ENCODE measurements around the gene HLA-DRB1.
"Not testable (repeated sequence)": the region's sequence is repeated elsewhere in the genome, so short reads cannot be mapped to it uniquely, and the experiment has no call there.

HLA-DRB1 gene

DNA sequence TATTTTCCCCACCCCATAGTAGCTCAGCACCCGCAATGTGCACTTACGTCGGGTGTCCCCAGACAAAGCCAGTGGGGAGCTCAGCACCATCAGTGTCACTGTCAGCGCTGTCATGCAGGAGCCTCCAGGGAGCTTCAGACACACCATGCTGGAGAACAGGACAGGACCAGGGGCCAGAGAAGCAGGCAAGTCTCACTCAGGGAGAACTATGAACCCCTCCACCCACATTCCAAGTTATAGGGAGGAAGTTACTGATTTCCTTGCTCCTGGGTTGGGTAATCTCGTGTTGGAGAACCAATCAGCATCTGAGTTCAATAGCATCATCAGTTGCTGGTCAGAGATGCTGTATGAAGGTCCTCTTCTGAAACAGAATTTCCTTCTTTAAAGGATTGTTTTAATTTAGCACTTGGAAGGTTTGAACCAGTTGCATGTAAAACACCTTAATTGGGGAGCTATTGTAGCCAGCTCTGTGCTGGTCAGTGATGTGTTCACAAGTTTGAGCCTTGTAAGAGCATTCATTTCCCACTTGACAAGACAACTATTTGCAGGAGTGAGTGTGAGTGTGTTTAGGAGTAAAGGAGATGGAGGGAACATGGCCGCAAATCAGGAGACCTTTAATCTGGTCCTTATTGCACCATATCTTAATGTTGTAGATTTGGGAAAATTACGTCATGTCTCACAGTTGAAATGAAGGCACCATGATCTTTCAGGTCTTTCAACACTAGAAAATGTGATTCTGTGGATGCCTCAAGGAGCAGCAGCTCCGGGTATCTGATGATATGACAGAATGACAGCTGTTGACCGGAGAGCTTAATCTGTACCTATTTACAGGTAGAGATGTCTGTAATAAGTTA is at the start of gene HLA-DRB1:
Gene HLA-DRB1, minus strand, starts transcription at position 253 of the 854 bp plus-strand sequence. Its CDS starts 106 bp downstream, at position 147.
- Histone ChIP-seq H3K9ac (ENCODE audit: low read length) (no peak within 1 kb of the TSS), H3K4me1 (ENCODE audit: control insufficient read depth, insufficient read depth, low read length) (no peaks in the 10 kb centered on the region), H3K4me3 (ENCODE audit: low read length) (peak within 1 kb of the TSS; percentile 44), H3K36me3 (ENCODE audit: control insufficient read depth, insufficient read depth, low read length) (no peaks in the 10 kb centered on the region), H3K27me3 (ENCODE audit: control insufficient read depth, insufficient read depth, low read length) (no peaks in the 10 kb centered on the region), H3K27ac (ENCODE audit: low read depth, low read length) (no peak within 1 kb of the TSS)

DNA sequence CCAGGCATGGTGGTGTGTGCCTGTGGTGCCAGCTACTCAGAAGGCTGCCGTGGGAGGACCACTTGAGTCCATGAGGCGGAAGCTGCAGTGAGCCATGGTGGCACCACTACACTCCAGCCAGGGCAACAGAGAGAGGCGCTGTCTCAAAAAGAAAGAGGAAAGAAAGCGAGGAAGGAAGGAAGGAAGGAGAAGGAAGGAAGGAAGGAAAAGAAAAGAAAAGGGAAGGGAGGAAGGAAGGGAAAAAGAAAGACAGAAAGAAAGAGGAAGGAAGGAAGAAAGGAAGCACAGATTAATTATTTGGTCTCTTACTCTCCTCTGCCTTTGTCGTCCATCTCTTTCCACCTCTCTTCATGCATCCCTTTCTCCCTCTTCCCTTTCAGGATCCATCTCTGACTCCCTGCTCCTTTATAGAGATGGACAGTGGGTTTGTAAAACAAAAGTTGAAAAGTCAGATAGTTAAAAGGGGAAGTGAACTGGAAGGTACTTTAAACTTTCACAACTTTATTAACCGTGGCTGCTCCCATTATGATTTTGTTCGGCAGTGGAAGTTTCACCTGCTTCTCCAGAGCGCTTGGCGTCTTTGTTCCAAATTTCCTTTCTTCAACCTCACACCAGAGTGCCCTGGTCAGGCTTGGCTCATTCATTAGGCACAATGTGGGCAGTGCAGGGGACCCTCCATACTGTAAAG is 49.0 kb upstream of the HLA-DRB1 start:
- H3K4me3 ChIP-seq (ENCODE audit: low read length): no peak overlapping the region
- H3K27ac ChIP-seq (ENCODE audit: low read depth, low read length): no peak overlapping the region
- H3K9ac ChIP-seq (ENCODE audit: low read length): no peak overlapping the region
- no peaks in the 10 kb centered on the region for H3K36me3 ChIP-seq (ENCODE audit: control insufficient read depth, insufficient read depth, low read length)
- no peaks in the 10 kb centered on the region for H3K27me3 ChIP-seq (ENCODE audit: control insufficient read depth, insufficient read depth, low read length)
- no peaks in the 10 kb centered on the region for H3K4me1 ChIP-seq (ENCODE audit: control insufficient read depth, insufficient read depth, low read length)

DNA sequence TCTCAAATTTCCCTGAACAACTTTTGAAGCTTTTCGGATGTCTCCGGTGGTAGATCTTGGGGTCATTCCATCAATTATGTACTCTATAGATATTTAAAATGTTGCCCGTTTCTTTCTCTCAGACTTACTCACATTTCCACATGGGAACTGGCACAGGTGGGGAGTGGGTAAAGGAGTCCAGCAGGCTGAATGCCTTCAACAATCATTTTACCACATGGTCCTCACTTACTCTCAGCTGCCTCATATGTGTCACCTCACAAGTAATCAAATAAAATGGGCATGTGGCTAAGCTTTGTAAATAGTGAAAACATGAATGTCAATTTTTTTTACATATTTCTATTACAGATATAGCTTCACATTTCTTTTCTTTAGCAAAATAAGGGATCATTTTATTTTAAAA is 48.2 kb upstream of the HLA-DRB1 start:
- H3K36me3 ChIP-seq (ENCODE audit: control insufficient read depth, insufficient read depth, low read length): no peaks in the 10 kb centered on the region
- no peak overlapping the region for H3K4me3 ChIP-seq (ENCODE audit: low read length)
- no peaks in the 10 kb centered on the region for H3K27me3 ChIP-seq (ENCODE audit: control insufficient read depth, insufficient read depth, low read length)
- H3K27ac ChIP-seq (ENCODE audit: low read depth, low read length): no peak overlapping the region
- no peak overlapping the region for H3K9ac ChIP-seq (ENCODE audit: low read length)
- H3K4me1 ChIP-seq (ENCODE audit: control insufficient read depth, insufficient read depth, low read length): no peaks in the 10 kb centered on the region

DNA sequence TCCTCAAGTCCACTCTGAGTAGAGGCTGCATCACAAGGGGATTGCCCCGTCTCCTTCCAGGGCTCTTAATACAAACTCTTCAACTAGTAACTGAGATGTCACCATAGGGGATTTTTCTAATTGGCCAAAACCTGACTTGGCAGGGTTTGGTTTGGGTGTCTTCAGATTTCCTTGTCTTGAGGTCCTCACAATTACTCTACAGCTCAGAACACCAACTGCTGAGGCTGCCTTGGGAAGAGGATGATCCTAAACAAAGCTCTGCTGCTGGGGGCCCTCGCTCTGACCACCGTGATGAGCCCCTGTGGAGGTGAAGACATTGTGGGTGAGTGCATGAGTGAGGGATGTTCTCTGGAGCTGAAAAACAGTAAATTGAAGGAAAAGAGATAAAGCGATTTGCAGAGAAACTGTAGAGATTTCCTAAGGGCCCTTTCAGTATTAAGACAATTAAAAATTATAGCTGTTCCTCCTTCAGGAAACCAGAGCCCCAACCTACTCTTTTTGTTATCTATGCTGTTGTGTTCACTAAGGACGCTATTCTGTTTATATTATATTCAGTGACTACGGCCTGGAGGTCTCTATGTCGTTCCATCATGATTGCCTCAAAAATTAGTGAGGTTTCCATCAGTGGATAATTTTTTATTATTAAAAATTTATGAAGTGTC is 47.7 kb upstream of the HLA-DRB1 start, which contains the start of gene HLA-DQA1:
Gene HLA-DQA1, plus strand, starts transcription at position 188 of the 662 bp plus-strand sequence. Its CDS starts 53 bp downstream, at position 241.
- Histone ChIP-seq H3K9ac (ENCODE audit: low read length) (no peak within 1 kb of the TSS), H3K4me3 (ENCODE audit: low read length) (no peak within 1 kb of the TSS), H3K36me3 (ENCODE audit: control insufficient read depth, insufficient read depth, low read length) (no peaks in the 10 kb centered on the region), H3K27ac (ENCODE audit: low read depth, low read length) (no peak within 1 kb of the TSS), H3K4me1 (ENCODE audit: control insufficient read depth, insufficient read depth, low read length) (no peaks in the 10 kb centered on the region), H3K27me3 (ENCODE audit: control insufficient read depth, insufficient read depth, low read length) (no peaks in the 10 kb centered on the region)

DNA sequence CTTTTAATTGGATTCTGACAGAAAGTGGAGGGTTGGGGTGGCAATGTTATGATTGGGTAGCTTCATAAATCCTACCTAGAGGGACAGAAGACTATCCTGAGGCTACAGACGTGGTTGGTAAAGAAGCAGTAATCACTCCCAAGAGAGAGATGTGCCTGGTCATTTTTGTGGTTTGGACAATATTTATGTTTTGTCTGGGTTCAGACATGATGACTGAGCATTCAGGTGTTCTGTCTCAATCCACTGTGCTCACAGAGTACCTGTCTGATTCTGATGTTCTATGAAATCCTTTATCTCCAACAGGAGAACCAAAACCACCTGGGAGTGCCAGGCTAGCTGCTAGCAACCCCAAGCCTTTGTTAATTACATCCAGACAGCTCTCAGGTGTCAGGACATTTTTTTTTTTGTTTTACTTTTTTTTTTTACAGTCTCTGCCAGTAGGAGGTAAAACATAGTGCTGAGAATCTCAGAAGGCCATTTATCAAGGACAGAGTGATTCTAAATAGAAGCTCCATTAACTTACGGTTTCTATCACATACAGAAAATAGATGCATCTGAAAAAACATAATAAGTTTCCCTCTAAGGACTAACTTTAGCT is 46.0 kb upstream of the HLA-DRB1 start:
- Histone ChIP-seq H3K27ac (ENCODE audit: low read depth, low read length) (no peak overlapping the region), H3K4me1 (ENCODE audit: control insufficient read depth, insufficient read depth, low read length) (no peaks in the 10 kb centered on the region), H3K9ac (ENCODE audit: low read length) (no peak overlapping the region), H3K36me3 (ENCODE audit: control insufficient read depth, insufficient read depth, low read length) (no peaks in the 10 kb centered on the region), H3K4me3 (ENCODE audit: low read length) (no peak overlapping the region), H3K27me3 (ENCODE audit: control insufficient read depth, insufficient read depth, low read length) (no peaks in the 10 kb centered on the region)

DNA sequence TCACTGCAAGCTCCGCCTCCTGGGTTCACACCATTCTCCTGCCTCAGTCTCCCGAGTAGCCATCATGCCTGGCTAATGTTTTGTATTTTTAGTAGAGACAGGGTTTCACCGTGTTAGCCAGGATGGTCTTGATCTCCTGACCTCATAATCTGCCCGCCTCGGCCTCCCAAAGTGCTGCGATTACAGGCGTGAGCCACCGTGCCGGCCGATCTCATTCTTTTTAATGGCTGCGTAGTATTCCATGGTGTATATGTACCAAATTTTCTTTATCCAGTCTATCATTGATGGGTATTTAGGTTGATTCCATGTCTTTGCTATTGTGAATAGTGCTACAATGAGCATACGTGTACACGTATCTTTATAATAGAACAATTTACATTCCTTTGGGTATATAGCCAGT is 40.1 kb upstream of the HLA-DRB1 start:
- H3K36me3 ChIP-seq (ENCODE audit: control insufficient read depth, insufficient read depth, low read length); H3K4me1 ChIP-seq (ENCODE audit: control insufficient read depth, insufficient read depth, low read length); H3K27ac ChIP-seq (ENCODE audit: low read depth, low read length); H3K4me3 ChIP-seq (ENCODE audit: low read length); H3K9ac ChIP-seq (ENCODE audit: low read length); H3K27me3 ChIP-seq (ENCODE audit: control insufficient read depth, insufficient read depth, low read length): not testable (repeated sequence)

DNA sequence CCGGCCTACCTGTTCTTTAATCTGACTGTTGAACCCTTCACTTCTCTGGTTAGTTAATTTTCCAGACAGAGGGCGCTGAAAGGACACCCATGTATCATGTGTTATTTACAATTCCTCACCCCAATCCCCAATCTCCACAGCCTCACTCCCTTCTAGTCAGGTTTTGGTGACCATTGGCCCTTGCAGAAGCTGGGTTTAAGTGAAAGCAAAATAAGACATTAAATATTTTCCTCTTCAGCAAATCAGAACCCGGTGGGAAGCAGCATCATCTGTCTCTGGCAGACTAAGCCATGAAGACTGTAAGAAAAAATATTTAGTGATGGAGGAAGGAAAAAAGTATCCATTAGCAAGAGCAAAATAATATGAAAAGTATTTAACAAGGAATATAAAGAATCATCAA is 38.2 kb upstream of the HLA-DRB1 start:
- Histone ChIP-seq H3K4me3 (ENCODE audit: low read length) (no peak overlapping the region), H3K36me3 (ENCODE audit: control insufficient read depth, insufficient read depth, low read length) (no peaks in the 10 kb centered on the region), H3K4me1 (ENCODE audit: control insufficient read depth, insufficient read depth, low read length) (no peaks in the 10 kb centered on the region), H3K27me3 (ENCODE audit: control insufficient read depth, insufficient read depth, low read length) (no peaks in the 10 kb centered on the region), H3K9ac (ENCODE audit: low read length) (no peak overlapping the region), H3K27ac (ENCODE audit: low read depth, low read length) (no peak overlapping the region)

DNA sequence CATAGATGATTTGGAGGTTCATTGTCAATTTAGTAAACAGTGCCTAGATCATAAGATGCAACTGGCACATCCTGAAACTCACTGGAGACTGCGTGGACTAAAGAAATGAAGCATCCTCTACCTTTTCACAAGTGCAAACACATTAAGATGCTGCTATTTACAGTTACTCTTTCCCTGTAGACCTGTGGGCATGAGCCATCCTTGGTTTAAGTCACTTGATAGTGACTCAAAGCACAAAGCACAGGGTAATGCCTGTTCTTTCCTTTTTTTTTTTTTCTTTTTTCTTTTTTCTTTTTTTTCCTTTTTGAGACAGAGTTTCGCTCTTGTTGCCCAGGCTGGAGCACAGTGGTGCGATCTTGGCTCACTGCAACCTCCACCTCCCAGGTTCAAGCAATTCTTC is 37.6 kb upstream of the HLA-DRB1 start:
- Histone ChIP-seq H3K27ac (ENCODE audit: low read depth, low read length) (no peak overlapping the region), H3K27me3 (ENCODE audit: control insufficient read depth, insufficient read depth, low read length) (no peaks in the 10 kb centered on the region), H3K9ac (ENCODE audit: low read length) (no peak overlapping the region), H3K4me1 (ENCODE audit: control insufficient read depth, insufficient read depth, low read length) (no peaks in the 10 kb centered on the region), H3K4me3 (ENCODE audit: low read length) (no peak overlapping the region), H3K36me3 (ENCODE audit: control insufficient read depth, insufficient read depth, low read length) (no peaks in the 10 kb centered on the region)

DNA sequence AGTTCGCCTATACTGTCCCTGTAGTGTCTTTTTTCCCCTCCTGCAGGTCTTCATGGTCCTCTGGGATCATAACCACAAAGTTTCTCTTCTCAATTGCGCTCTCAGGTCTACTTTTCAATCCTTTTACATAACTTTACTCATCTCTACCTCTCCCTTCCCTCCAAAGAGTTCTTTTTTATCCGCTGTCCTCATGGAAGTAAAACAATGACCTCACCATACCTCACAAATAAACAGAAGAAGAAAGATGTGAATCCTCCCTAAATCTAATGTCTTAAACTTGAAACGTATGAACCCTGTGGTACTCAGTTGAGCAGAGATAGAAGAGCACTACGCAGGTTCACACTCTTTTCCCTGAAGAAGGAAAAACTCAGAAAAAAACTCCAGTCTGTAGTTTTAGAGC is 35.5 kb upstream of the HLA-DRB1 start:
- Histone ChIP-seq H3K9ac (ENCODE audit: low read length) (peak overlapping the region; percentile 21), H3K4me3 (ENCODE audit: low read length) (no peak overlapping the region), H3K27ac (ENCODE audit: low read depth, low read length) (no peak overlapping the region), H3K4me1 (ENCODE audit: control insufficient read depth, insufficient read depth, low read length) (no peaks in the 10 kb centered on the region), H3K36me3 (ENCODE audit: control insufficient read depth, insufficient read depth, low read length) (no peaks in the 10 kb centered on the region), H3K27me3 (ENCODE audit: control insufficient read depth, insufficient read depth, low read length) (no peaks in the 10 kb centered on the region)

DNA sequence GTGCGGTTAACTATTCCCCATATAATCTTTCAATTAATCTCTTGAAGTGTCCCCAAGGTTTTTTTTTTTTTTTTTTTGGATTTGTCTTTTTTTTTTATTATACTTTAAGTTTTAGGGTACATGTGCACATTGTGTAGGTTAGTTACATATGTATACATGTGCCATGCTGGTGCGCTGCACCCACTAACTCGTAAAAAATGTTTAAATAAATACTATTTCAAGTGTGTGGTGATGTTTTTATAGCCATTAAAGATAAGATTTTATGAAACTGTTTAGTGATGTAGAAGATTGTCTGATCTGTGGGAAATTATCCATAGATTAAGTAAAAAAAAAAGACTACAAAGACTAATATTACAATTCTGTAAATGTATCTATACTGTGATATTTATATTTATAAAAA is 34.9 kb upstream of the HLA-DRB1 start:
- Histone ChIP-seq H3K4me1 (ENCODE audit: control insufficient read depth, insufficient read depth, low read length) (no peaks in the 10 kb centered on the region), H3K9ac (ENCODE audit: low read length) (no peak overlapping the region), H3K27me3 (ENCODE audit: control insufficient read depth, insufficient read depth, low read length) (no peaks in the 10 kb centered on the region), H3K4me3 (ENCODE audit: low read length) (no peak overlapping the region), H3K27ac (ENCODE audit: low read depth, low read length) (no peak overlapping the region), H3K36me3 (ENCODE audit: control insufficient read depth, insufficient read depth, low read length) (no peaks in the 10 kb centered on the region)

DNA sequence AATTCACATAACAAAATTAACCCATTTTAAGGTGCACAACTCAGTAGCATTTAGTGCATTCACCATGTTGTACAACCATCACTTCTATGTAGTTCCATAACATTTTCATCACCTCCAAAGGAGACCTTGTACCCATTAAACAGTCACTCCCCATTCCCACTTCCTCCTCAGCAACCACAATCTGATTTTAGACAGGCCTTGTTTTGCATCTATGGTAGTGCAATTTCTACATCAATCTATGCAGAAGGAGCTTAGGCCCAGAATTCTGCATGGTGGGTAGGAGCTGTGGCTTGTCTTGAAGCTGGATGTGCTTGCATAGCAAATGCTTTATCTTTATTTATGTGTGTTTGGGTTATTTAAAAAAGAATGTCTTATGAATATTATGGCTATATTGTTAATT is 34.0 kb upstream of the HLA-DRB1 start:
- no peak overlapping the region for H3K9ac ChIP-seq (ENCODE audit: low read length)
- H3K4me3 ChIP-seq (ENCODE audit: low read length): no peak overlapping the region
- no peaks in the 10 kb centered on the region for H3K36me3 ChIP-seq (ENCODE audit: control insufficient read depth, insufficient read depth, low read length)
- no peak overlapping the region for H3K27ac ChIP-seq (ENCODE audit: low read depth, low read length)
- H3K4me1 ChIP-seq (ENCODE audit: control insufficient read depth, insufficient read depth, low read length): no peaks in the 10 kb centered on the region
- no peaks in the 10 kb centered on the region for H3K27me3 ChIP-seq (ENCODE audit: control insufficient read depth, insufficient read depth, low read length)
